ENCODE results near the gene NTN1. TPM values are rescaled to one million over a fixed set of nuclear protein-coding genes. Genes with fewer than 3 reads are reported as not detected.
A peak's percentile ranks its signal among the peaks of the same experiment; 100 is the strongest.

Gene NTN1
- total RNA-seq, 4 donors from 2014 or later, result 15.9 to 31.0 (median 25.0) TPM

DNA sequence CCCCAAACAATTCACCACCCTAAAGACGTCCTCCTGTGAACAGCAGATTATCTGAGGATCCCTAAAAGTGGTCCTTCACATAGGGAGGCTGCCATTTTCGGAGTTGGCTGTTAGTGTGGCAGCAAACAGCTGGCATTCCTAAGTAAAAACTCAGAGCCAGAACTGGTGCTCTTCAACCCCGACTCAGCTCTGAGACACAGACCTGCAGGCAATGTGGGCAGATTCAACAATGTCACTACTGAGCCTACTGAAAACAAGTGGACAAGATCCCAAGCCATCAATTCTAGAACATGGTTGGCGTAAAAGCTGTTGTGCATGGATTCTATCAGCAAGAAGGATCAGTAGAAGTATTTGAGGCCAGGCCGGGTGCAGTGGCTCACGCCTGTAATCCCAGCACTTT is 247.2 kb downstream of the NTN1 start:
- Histone ChIP-seq H3K4me1 (peaks cover 0 to 19% (median 3%) of the 10 kb centered on the region in 4 donors), H3K27ac (no peak overlapping the region), H3K27me3 (no peaks in the 10 kb centered on the region), H3K36me3 (peaks cover 0 to 13% (median 0%) of the 10 kb centered on the region in 3 donors), H3K9me3 (peaks cover 0 to 5% (median 0%) of the 10 kb centered on the region in 4 donors), H3K4me3 (no peak overlapping the region)
- no peak for DNase-seq (ENCODE audit: low spot score in 2 of 2)
- WGBS, 2 donors, result 87 to 88% methylated on average over 6 of the region's 6 CpGs
- TF ChIP-seq EP300 (IDR thresholded peaks at IDR 0.05) (no peak), POLR2A (IDR thresholded peaks at IDR 0.05) (no peak)
- TF ChIP-seq, protein P1, sequence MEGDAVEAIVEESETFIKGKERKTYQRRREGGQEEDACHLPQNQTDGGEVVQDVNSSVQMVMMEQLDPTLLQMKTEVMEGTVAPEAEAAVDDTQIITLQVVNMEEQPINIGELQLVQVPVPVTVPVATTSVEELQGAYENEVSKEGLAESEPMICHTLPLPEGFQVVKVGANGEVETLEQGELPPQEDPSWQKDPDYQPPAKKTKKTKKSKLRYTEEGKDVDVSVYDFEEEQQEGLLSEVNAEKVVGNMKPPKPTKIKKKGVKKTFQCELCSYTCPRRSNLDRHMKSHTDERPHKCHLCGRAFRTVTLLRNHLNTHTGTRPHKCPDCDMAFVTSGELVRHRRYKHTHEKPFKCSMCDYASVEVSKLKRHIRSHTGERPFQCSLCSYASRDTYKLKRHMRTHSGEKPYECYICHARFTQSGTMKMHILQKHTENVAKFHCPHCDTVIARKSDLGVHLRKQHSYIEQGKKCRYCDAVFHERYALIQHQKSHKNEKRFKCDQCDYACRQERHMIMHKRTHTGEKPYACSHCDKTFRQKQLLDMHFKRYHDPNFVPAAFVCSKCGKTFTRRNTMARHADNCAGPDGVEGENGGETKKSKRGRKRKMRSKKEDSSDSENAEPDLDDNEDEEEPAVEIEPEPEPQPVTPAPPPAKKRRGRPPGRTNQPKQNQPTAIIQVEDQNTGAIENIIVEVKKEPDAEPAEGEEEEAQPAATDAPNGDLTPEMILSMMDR (IDR thresholded peaks at IDR 0.05), result no peak

DNA sequence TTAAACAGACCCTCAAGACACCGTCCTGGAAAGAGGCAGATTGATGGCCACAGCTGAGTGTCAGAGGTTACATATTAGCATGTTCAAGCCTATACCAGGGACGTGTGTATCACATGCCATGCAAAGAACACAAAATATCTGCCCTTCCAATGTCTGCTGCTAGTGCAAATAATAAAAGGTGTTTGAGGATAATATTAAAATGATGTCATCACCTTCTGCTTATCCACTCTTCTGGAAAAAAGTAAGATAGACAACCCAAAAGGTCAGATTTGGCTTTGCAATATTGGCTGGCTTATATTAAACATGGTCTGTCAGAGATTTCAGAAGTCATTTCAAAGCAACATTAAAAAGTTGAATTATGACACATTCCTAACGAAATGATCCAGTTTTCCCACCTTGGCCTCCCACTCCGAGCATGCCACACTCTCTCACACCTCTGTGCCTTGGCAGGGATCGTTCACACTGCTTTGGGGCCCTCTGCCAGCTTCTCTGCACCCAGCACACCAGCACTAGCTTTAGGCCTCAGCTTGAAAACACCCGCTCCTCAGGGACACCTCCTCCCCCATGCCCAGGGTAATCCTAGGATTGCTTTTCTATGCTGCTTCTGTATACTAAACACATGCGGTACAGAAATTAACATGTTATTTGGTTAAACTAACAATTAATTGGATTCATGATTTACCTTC is 248.2 kb downstream of the NTN1 start:
- TF ChIP-seq, protein P1 (IDR thresholded peaks at IDR 0.05), result no peak
- no peak for TF ChIP-seq EP300 (IDR thresholded peaks at IDR 0.05)
- TF ChIP-seq POLR2A (IDR thresholded peaks at IDR 0.05), result no peak
- no peaks in the 10 kb centered on the region for H3K27me3 ChIP-seq

DNA sequence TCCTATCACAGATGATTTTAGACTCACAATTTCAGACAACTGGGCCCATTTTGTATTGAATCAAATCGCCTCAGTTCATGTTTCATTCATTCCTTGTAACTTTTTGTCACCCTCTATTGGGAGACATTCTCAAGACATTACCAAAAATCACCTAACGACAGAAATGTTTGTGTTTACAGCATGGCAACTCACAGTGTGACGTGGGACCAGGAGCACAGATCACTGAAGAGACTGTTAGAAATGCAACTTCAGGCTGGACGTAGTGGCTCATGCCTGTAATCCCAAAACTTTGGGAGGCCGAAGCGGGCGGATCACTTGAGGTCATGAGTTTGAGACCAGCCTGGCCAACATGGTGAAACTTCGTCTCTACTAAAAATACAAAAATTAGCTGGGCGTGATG is 249.6 kb downstream of the NTN1 start:
- WGBS, 2 donors, result 92% methylated on average over 9 of the region's 9 CpGs
- H3K9me3 ChIP-seq, result no peaks in the 10 kb centered on the region
- H3K36me3 ChIP-seq, result peaks cover 0 to 3% (median 0%) of the 10 kb centered on the region in 3 donors
- H3K4me3 ChIP-seq, result no peak overlapping the region
- TF ChIP-seq POLR2A (IDR thresholded peaks at IDR 0.05) (no peak), EP300 (IDR thresholded peaks at IDR 0.05) (no peak)
- TF ChIP-seq, protein P1 (IDR thresholded peaks at IDR 0.05), result no peak
- no peak for DNase-seq (ENCODE audit: low spot score in 2 of 2)
- peaks cover 0 to 26% (median 6%) of the 10 kb centered on the region in 4 donors for H3K4me1 ChIP-seq
- H3K27ac ChIP-seq, result no peak overlapping the region
- H3K27me3 ChIP-seq, result no peaks in the 10 kb centered on the region

More for the DNA sequence above, 248.2 kb downstream of the NTN1 start:
- Histone ChIP-seq H3K27ac (no peak overlapping the region), H3K4me3 (no peak overlapping the region), H3K36me3 (peaks cover 0 to 4% (median 0%) of the 10 kb centered on the region in 3 donors), H3K4me1 (peaks cover 0 to 26% (median 6%) of the 10 kb centered on the region in 4 donors), H3K9me3 (no peaks in the 10 kb centered on the region)
- WGBS, 2 donors, result 75 to 78% methylated on average over 7 of the region's 7 CpGs
- DNase-seq (ENCODE audit: low spot score in 2 of 2), result no peak

DNA sequence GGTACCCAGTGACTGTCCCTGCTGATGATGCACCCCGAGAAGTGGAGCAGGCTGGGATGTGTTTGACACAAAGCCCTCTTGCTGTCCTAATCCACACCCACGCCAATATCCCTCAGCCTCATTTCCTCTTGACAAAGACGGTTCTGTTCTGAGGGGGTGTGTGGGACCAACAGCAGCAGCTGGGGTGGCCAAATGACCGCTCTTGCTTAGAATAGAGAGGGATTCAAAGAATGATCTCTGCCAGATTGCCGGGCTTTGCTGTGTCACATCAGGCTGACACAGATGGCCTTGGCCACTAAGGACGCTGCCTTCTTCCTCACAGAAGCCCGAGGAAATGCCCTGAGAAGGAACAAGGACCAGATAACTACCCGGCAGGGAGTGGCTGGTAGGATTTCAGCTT is 250.7 kb downstream of the NTN1 start:
- no peaks in the 10 kb centered on the region for H3K9me3 ChIP-seq
- WGBS, 2 donors, result 42 to 51% methylated on average over 8 of the region's 8 CpGs
- H3K27me3 ChIP-seq, result no peaks in the 10 kb centered on the region
- H3K4me3 ChIP-seq, result no peak overlapping the region
- peaks cover 0 to 1% (median 0%) of the 10 kb centered on the region in 3 donors for H3K36me3 ChIP-seq
- peak overlapping the region in 1 of 4 donors; percentile 26 for H3K27ac ChIP-seq
- peaks cover 0 to 26% (median 6%) of the 10 kb centered on the region in 4 donors for H3K4me1 ChIP-seq
- no peak for DNase-seq (ENCODE audit: low spot score in 2 of 2)
- TF ChIP-seq, protein P1 (IDR thresholded peaks at IDR 0.05), result no peak
- TF ChIP-seq POLR2A (IDR thresholded peaks at IDR 0.05), result no peak
- no peak for TF ChIP-seq EP300 (IDR thresholded peaks at IDR 0.05)

DNA sequence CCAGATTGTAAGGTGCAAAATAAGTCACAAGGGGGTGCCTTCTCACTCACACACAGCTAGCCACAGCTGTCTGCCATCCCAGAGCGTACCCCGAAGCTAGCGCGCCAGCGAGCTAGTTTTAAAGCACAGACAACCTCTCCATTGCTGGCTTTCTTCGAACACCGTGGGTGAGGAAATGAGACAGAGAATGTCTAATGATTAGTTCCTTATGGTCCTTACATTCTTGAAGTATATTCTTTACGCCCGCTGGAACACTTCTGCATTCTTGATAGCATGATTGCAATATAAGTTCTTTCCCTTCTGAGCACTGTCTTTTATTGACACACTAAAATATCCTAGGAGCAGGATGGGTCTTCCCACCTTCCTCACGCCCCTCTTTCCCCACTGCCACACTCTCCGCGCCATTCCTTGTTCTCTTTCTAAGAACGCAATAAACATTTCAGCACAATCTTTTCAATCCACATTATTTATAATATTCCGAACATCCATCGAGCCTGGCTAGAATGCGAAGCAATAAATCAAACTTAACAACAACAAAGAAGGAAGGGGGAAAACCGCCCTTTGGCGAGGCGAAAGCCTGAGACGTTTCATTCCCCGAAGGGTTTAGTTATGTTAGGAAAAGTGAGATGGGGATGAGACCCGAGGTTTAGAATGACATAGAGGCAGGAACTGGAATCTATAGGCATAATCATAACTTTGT is 251.3 kb downstream of the NTN1 start:
- H3K4me3 ChIP-seq, result no peak overlapping the region
- H3K36me3 ChIP-seq, result no peaks in the 10 kb centered on the region
- TF ChIP-seq POLR2A (IDR thresholded peaks at IDR 0.05) (no peak), EP300 (IDR thresholded peaks at IDR 0.05) (no peak)
- TF ChIP-seq, protein P1 (IDR thresholded peaks at IDR 0.05), result no peak
- H3K4me1 ChIP-seq, result peaks cover 0 to 26% (median 6%) of the 10 kb centered on the region in 4 donors
- no peak for DNase-seq (ENCODE audit: low spot score in 2 of 2)
- no peaks in the 10 kb centered on the region for H3K9me3 ChIP-seq
- no peaks in the 10 kb centered on the region for H3K27me3 ChIP-seq
- WGBS, 2 donors, result 57 to 62% methylated on average over 22 of the region's 22 CpGs
- peak overlapping the region in 1 of 4 donors; percentile 26 for H3K27ac ChIP-seq
